Stimulated activated CD8-positive, alpha-beta memory T cell treated with anti-CD3 and anti-CD28 coated beads, Interleukin-7, amount 100 ng/mL, for 48 hours (primary cell): ENCODE results near the gene C11orf54.

Experiments
- DNase-seq, 2 donors: peaks; one replicate each; pipeline ENCODE4 v3.0.0-alpha.2; 2020; ENCODE audit warnings: low read depth in 1 of 2; ENCODE audit errors: extremely low read depth in 1 of 2

Gene C11orf54

DNA sequence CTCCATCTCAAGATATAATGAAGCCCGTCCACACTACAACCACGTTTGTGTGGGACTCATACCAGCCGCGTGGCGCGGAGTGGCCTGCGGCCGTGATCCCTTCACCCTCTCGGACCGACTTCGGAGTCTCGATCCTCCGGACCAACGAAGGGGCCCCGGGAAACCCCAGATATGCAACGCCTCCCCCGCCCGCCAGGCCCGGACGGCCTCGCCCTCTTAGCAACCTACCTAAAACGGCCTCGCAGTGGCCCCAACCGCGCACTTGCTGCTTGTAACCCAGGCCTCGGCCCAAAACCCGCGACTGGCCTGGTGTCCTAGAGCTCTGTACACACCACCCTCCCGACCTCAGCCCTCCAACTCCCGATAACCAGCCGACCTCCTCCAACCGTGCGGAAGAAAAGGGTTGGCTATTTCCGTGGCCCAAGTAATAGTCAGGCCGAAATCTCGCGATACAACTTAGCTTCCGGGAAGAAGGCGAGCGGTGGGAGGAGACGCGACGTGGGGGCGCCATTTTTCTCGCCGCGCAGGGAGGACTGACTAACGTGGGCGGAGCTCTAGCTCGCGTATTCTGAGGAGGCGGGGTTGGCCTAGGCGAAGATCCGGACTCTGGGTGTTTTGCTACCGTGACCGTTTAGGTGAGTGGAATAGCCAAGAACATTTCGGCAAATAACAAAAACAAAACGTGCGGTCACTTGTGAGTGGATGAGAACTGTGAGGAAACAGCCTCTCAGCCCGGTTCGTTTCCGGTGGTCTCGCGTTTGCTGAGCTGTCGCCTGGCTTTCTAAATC is at the start of gene C11orf54, which contains the start of gene TAF1D:
TSS of gene C11orf54 (plus strand) at position 579 of the 788 bp plus-strand sequence. CDS start 5,722 bp downstream, outside the sequence.
TSS of gene TAF1D (minus strand) at position 402 of the 788 bp plus-strand sequence. CDS start 2,191 bp downstream, outside the sequence.
- peak; percentile 86 to 94 for DNase-seq

DNA sequence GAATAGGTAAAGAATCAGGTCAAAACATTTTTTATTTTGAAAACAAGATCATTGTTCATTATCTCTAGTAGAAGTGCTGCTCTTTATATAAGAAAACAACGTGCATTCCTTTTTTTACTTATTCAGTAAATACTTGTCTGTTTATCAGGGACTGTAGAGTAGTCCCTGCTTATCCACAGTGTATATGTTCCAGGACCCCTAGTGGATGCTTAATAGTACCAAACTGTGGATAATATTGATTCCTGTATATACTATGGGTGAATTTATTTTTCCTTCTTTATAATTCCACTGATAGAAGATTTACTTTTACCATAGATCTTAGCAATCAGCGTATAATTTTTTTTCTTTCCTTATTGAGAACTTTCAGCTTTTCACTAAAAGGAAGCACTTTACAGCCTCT is 47.4 kb upstream of the C11orf54 start:
- no peak for DNase-seq

DNA sequence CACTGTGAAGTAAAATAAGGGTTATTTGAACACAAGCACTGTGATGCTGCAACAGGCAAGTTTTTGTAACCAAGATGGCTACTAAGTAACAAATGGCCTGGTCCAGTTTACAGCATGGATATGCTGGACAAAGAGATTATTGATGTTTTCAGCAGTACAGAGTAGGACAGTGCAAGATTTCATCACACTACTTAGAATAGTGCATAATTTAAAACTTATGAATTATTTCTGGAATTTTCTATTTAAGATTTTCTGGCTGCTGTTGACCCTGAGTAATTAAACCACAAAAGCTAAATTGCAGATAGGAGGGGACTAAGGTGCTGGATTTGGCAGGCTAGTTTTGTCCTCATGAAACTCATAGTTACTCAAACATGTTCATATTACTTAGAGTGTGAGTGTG is 46.9 kb upstream of the C11orf54 start:
- DNase-seq: no peak

DNA sequence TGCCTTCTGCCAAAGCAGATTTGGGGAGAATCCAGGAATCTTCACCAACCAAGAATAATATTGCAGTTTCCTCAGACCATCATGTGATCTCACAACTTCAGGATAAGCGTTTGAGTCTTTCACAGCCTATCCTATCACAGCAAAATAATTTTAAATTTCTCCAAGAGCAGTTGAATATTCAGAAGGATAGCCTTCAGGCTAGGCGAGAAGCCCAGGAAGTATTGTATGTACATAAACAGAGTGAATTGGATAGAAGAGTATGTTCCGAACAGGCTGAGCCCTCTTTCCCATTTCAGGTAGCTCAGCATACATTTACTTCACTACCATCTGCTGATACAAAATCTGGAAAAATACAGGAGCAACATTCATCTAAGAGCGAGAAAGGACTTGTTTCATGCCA is 43.9 kb upstream of the C11orf54 start:
- DNase-seq: no peak

DNA sequence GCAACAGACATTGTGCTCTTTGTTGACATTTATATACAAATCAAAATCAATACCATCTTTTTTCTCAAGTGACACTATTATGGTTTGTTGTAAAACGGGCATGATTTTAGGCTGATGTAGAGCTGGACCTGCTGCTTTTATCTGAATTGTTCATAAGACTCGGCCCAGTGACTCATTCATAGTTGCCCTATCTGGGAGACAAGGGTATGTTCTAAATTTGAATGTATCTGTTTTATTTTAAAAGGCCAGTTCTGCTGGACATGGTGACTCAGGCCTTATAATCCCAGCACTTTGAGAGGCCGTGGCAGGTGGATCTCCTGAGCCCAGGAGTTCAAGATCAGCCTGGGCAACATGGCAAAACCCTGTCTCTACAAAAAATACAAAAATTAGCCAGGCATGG is 40.6 kb upstream of the C11orf54 start:
- no peak for DNase-seq

DNA sequence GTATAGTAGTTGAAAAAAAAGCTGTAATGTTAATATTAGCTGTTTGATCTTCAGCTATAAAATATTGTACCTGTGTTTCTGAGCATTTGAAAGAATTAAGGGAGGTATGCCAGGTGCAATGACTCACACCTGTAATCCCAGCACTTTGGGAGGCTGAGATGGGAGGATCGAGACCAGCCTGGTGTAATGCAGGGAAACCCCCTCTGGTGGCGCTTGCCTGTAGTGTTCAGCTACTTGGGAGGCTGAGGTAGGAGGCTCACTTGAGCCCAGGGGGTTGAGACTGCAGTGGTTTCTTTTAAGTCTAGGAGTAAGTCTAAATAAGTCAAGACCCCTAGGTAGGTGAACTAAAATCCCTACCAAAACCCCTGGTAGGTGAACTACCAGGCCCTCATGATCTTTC is 37.2 kb upstream of the C11orf54 start:
- DNase-seq: no peak

DNA sequence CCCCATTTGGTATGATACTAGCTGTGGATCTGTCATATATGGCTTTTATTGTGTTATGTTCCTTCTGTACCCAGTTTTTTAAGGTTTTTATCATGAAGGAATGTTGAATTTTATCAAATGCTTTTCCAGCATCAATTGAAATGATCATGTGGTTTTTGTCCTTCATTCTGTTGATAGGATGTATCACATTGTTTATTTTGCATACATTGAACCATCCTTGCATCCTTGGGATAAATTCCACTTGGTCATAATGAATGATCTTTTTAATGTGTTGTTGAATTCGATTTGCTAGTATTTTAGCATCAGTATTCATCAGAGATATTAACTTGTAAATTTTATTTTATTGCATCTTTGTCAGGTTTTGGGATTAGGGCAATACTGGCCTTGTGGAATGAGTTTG is 31.2 kb upstream of the C11orf54 start:
- no peak for DNase-seq

DNA sequence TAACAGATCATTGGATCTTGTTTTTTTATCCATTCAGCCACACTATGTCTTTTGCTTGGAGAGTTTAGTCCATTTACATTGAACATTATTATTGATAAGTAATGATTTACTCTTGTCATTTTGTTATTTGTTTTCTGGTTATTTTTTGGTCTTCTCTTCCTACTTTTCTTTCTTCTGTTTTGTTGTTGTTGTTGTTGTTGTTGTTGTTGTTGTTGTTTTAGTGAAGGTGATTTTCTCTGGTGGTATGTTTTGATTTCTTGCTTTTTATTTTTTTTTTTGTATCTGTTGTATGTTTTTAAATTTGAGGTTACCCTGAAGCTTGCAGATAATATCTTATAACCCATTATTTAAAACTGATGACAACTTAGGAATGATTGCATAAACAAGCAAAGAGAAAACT is 28.8 kb upstream of the C11orf54 start:
- no peak for DNase-seq

DNA sequence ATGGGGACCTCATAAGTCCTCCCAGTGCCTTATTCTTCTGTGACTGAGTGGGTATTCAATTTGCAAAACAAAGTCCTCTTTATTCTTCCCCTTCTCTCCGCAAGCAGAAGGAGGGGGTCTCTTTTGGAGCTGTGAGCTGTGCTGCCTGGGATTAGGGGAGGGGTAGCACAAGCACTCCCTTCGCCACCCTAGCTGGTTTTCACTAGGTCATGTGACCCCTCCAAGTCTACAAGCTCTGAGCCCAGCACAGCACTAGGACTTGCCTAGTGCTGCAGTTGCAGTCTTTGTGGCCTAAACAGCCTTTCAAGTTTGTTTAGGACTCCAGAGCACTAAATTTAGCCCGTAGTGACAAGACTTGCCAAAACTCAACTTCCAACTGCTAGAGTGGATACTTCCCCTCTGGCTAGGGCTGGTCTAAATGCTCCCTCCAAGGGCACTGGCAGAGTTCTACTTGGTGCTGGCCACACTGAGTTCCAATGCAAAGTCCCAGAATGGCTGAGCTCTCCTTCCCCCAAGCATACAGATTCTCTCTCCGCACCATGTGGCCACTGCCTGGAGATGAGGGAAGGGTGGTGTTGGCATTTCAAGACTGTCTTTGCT is 25.6 kb upstream of the C11orf54 start:
- DNase-seq: no peak

DNA sequence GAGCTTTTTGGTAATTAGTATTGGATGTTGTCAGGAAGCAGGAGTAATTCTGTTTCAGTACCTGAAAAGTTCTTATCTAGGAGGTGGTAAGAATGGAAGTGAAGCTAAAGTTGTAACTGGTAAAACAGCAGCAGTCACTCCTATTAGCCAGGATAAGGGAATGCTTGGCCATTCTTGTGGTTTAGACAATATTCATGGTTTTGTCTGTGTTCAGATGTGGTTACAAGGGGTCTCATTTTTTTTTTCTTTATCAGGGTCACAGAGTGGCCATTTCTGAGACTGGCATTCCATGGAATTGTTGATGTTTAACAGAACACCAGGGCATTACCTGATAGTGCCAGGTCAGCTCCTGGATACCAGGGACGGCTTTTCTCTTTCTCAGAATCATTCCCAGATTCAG is 24.0 kb upstream of the C11orf54 start:
- no peak for DNase-seq

DNA sequence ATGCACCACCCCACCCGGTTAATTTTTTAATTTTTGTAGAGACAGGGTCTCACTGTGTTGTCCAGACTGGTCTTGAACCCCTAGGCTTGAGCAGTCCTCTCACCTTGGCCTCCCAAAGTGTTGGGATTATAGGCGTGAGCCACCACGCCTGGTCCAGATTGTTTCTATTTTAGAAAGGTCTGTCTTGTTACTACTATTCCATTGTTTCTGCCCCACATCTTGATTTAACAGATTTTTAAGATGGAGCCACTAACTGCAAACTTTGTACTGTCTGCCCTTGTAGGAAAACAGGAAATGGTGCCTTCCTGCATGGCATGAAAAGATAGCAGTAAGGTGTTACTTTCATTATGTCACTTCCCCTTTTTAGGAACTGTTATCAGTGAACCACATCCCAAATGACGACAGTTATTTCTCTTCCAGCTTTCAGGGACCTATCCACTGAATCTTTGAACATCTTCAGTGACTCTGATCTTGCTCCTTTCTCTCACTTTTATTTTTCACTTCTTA is 23.4 kb upstream of the C11orf54 start:
- no peak for DNase-seq

DNA sequence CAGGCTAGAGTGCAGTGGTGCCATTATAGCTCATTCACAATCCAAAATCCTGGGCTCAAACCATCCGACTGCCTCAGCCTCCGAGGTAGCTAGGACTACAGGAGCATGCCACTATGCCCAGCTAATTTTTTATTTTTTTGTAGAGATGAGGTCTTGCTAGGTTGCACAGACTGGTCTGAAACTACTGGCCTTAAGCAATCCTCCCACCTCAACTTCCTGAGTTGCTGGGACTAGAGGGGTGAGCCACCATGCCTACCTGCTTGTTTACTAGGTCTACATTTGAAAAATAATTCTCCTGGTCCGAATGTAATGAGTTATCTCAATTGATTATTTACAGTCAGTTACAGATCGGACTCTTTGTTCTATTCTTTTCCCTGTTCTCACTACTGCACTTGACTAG is 22.2 kb upstream of the C11orf54 start:
- no peak for DNase-seq

DNA sequence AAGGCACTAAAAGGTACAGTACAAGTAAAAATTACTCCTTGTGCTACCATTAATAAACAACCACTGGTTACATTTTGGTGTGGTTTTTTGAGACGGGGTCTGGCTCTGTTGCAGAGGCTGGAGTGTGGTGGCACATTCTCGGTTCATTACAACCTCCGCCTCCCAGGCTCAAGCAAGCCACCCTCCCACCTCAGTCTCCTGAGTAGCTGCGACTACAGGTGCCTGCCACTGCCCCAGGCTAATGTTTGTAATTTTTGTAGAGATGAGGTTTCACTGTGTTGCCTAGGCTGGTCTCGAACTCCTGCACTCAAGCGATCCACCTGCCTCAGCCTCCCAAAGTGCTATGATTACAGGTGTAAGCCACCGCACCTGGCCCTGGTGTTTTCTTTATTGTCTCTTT is 20.9 kb upstream of the C11orf54 start:
- no peak for DNase-seq

DNA sequence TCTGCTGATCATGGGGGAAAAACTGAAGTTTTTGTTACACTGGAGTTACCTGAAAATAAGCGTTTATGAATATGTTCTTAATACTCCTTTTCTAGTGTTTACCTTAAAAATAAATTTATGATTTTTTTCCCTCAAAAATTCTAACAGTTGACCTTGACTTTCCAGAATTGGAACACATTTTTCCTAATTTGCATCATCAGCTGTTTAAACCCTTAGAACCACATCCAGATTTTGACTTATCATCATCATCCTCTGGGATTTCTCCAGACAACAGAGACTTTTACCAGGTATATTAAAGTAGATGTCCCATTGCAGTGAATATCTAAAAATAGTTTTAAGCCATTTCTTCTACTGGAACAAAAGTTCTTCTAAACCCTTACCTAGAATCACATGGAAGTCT is 17.4 kb upstream of the C11orf54 start:
- DNase-seq: no peak

DNA sequence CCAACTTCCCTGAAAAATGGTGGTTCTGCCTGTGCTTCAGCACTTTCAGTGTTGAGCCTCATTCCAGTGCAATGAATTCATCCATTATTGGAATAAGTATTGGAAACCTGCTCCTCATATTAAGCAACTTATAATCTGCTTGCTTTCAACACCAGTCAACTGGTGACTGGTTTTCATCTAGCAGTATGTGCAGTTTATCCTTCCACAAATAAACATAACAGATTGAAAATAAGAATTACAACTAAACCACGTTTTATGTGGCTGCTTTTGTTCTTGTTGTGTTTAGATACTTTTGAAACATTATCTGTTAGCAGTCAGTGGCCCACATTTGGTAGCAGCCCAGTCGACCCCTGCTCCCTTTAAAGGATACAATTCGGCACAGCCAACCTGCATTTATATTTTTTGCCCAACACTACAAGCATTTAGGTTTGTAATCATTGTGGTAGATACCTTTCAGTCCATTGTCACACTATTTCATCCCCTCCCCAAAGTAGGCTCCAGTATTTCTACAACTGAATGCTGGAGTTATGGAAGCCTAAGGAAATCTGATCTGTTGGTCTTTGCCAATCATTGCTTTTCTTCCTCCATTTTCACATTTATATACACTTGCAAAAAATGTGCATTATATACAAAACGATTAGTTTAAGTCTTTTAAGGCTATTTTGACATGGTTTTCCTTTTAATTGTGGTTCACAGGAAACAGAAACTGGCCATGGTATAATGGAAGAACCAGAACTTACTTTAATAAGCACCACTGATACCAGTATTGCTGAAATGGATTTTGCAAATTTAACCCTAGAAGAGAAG is 13.3 kb upstream of the C11orf54 start:
- DNase-seq: no peak

DNA sequence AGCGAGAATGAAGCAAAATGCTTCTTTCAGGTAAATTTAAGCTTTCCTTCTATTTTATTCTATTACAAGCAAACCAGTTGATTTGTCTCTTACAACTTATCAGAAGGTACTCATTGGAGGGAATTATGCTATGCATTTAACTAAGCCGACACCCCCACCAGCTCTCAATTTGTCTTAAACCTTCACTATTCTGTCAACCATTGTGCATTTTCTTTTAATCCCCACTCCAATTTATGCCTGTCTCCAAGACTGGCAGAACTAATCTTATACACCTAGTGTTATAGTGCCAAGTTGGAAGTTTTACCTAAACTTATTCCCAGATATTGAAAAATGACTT is 12.7 kb upstream of the C11orf54 start:
- no peak for DNase-seq

DNA sequence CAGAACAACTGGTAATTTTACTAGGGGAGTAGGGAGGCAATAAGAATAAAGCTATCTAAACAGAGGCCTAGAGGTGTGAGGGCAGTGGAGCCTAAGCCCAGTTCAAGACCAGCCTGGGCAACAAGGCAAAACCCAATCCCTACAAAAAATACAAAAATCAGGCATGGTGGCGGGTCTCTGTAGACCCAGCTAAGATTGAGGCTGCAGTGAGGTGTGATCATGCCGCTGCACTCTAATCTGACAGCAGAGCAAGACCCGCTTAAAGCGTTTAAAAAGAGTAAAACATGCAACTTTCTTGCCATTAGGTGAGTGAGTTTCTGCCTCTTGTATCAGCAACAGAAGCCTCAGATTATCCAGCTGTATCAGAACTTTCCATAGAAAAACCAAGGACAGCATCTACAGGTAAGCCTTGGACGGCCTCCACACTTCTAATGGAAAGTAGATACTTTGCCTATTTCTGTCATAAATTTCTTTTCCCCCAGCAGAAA is 12.3 kb upstream of the C11orf54 start:
- DNase-seq: no peak

DNA sequence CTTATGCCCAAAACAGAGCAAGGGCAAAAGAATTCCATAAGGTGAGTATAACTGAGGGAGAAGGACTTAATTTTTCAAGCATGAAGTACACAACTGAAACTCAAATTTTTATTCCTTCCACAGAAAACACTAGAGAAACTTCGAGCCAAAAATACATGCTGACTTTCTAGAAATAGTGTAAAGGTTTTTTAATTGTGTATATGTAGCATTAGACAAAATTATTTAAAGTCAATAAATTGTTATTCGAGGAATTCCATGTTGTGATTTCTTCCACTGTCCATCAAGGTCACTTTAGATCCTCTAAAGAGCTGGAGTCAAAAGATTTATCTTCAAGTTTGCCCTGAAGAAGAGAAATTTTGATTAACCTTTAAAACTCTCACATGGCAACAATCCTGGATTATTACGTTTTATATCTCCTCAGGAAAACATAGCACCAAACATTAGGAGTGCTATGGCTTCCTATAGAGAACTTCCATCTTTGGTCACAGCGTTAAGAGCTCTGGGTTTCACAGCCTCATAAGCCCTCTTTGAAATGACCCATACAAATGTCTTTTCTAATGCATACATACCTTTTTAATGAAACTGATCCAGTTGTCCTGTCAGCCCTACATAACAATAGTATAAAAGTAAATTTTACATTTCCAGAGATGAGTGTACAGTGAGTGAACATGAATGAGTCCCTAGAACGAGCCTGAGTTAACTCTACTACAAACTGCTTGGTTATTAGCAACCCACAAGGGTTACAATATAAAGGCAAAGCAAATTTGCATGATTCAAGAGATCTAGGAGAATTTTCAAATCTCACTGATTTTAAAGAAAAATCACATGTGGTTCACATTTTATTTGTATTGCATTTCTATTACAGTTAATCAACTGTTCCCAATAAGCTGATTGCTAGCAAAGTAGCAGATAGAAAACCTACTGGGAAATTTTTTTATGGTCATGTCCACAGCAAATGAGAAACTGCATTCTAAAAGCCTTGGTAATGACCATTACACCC is 11.1 kb upstream of the C11orf54 start:
- DNase-seq: no peak

DNA sequence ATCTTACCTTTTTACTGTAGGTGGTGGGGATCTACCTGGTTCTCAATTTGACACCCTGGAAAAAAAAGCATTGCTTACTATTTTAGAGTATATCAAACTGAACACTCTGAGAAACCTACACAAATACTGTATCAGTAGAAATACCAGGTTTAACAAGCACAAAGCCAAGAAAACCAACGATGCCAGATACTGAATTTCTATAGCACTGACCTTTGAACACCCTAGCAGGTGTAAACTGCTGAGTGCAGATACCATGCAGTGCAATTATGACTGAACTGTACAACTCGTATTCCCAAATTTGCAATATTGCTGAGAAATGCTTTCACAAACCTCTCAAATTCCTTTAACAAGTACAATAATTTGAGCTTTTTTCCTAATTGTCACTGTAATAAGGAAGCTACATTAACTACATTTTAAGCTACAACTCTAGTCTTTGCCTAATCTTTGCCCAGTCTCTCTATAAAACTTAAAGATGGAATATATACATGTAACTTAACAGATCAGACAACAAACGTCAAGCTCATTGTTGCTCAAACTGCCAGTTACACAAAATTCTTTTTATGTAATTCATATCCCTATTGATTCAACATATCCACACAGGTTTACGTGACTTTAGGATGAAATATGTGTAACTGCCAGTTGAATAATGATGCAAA is 9.1 kb upstream of the C11orf54 start:
- DNase-seq: no peak

DNA sequence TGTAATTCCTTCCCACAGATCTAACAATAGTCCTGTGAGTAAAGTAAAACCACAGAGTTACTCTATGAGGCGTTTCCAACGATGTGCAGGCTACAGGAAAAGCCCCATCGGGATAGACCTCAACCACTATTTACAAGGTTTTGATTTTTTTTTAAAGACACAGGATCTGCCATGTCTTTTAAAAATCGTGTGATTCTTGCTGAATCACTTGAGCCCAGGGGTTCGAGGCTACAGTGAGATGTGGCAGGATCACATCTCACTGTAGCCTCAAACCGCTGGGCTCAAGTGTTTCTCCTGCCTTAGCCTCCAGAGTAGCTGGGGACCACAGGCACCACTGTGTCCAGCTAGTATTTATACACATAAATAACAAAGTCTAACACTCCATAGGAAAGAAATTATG is 8.0 kb upstream of the C11orf54 start:
- no peak for DNase-seq
